ENCODE results near the gene SREBF1. TPM values are rescaled to one million over a fixed set of nuclear protein-coding genes. Genes with fewer than 3 reads are reported as not detected.

The SREBF1 gene
- total and polyA plus RNA-seq, 2 experiments from 2014 or later, result 39.6 to 85.3 TPM

DNA sequence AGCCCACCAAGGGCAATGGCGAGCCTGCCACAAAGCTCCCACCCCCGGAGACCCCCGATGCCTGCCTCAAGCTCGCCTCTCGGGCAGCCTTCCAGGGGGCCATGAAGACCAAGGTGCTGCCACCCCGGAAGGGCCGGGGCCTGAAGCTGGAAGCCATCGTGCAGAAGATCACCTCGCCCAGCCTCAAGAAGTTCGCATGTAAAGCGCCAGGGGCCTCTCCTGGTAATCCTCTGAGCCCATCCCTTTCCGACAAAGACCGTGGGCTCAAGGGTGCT lies 40.1 kb downstream of the SREBF1 start:
- no peaks in the 10 kb centered on the region for H3K79me2 ChIP-seq (replicated peaks; ENCODE audit: insufficient read depth)
- no peaks in the 10 kb centered on the region for H4K20me1 ChIP-seq (replicated peaks; ENCODE audit: insufficient read depth)
- no peak for ATAC-seq
- no peaks in the 10 kb centered on the region for H3K36me3 ChIP-seq (ENCODE audit: insufficient read depth)
- H2AFZ ChIP-seq, result no peak overlapping the region
- H3K4me1 Mint-ChIP-seq, result peaks cover 27% of the 10 kb centered on the region
- no peak for TF ChIP-seq REST (IDR thresholded peaks at IDR 0.05; ENCODE audit: unreplicated experiment)
- no peak for TF ChIP-seq ZNF331 (CRISPR knock-in tag; IDR thresholded peaks at IDR 0.05; ENCODE audit: low read depth)
- TF ChIP-seq, protein P1, sequence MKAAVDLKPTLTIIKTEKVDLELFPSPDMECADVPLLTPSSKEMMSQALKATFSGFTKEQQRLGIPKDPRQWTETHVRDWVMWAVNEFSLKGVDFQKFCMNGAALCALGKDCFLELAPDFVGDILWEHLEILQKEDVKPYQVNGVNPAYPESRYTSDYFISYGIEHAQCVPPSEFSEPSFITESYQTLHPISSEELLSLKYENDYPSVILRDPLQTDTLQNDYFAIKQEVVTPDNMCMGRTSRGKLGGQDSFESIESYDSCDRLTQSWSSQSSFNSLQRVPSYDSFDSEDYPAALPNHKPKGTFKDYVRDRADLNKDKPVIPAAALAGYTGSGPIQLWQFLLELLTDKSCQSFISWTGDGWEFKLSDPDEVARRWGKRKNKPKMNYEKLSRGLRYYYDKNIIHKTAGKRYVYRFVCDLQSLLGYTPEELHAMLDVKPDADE (IDR thresholded peaks at IDR 0.05), result no peak
- peaks cover 18% of the 10 kb centered on the region for H3K27me3 Mint-ChIP-seq (ENCODE audit: insufficient read depth, low read depth, poor library complexity)
- H3K4me3 Mint-ChIP-seq, result no peak overlapping the region
- H3K36me3 Mint-ChIP-seq (ENCODE audit: low read depth), result no peaks in the 10 kb centered on the region
- no peak overlapping the region for H3K27ac Mint-ChIP-seq
- H3K27me3 ChIP-seq (ENCODE audit: insufficient read depth), result peaks cover 11% of the 10 kb centered on the region; the same call in 1 of the 2 replicates
- no peaks in the 10 kb centered on the region for H3F3A ChIP-seq (replicated peaks; ENCODE audit: low read depth)
- DNase-seq (ENCODE audit: low spot score), result no peak
- no peak overlapping the region for H3K4me3 ChIP-seq
- H3K4me1 ChIP-seq (ENCODE audit: insufficient read depth), result peaks cover 6% of the 10 kb centered on the region; the same call in 1 of the 2 replicates
- no peak overlapping the region for H3K27ac ChIP-seq (ENCODE audit: low read depth)
- H3K9me3 Mint-ChIP-seq, result no peaks in the 10 kb centered on the region; the same call in 2 of the 3 replicates
- no peaks in the 10 kb centered on the region for H3K9me2 ChIP-seq (ENCODE audit: insufficient read depth)
- no peak overlapping the region for H3K4me2 ChIP-seq

DNA sequence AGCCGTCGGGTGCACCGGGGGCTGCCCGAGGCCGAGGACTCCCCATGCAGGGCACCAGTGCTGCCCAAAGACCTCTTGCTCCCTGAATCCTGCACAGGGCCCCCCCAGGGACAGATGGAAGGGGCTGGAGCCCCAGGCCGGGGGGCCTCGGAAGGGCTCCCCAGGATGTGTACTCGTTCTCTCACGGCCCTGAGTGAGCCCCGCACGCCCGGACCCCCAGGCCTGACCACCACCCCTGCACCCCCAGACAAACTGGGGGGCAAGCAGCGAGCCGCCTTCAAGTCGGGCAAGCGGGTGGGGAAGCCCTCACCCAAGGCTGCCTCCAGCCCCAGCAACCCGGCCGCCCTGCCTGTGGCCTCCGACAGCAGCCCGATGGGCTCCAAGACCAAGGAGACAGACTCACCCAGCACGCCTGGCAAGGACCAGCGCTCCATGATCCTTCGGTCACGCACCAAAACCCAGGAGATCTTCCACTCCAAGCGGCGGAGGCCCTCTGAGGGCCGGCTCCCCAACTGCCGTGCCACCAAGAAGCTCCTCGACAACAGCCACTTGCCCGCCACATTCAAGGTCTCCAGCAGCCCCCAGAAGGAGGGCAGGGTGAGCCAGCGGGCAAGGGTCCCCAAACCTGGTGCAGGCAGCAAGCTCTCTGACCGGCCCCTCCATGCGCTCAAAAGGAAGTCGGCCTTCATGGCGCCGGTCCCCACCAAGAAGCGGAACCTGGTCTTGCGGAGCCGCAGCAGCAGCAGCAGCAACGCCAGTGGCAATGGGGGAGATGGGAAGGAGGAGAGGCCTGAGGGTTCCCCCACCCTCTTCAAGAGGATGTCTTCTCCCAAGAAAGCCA lies 40.6 kb downstream of the SREBF1 start:
- Histone ChIP-seq H4K20me1 (replicated peaks; ENCODE audit: insufficient read depth) (no peaks in the 10 kb centered on the region), H3K4me2 (no peak overlapping the region), H3K27me3 (ENCODE audit: insufficient read depth) (peaks cover 17% of the 10 kb centered on the region; the same call in 1 of the 2 replicates), H3K4me1 (ENCODE audit: insufficient read depth) (peaks cover 9% of the 10 kb centered on the region; the same call in 1 of the 2 replicates), H3K27ac (ENCODE audit: low read depth) (no peak overlapping the region), H3K79me2 (replicated peaks; ENCODE audit: insufficient read depth) (no peaks in the 10 kb centered on the region), H3K9me2 (ENCODE audit: insufficient read depth) (no peaks in the 10 kb centered on the region), H2AFZ (no peak overlapping the region), H3K36me3 (ENCODE audit: insufficient read depth) (no peaks in the 10 kb centered on the region), H3K4me3 (no peak overlapping the region), H3F3A (replicated peaks; ENCODE audit: low read depth) (no peaks in the 10 kb centered on the region)
- TF ChIP-seq REST (IDR thresholded peaks at IDR 0.05; ENCODE audit: unreplicated experiment), result no peak
- TF ChIP-seq, protein P1 (IDR thresholded peaks at IDR 0.05), result no peak
- TF ChIP-seq ZNF114 (CRISPR knock-in tag; IDR thresholded peaks at IDR 0.05), result no peak
- TF ChIP-seq STAT1 (IDR thresholded peaks at IDR 0.05; ENCODE audit: unreplicated experiment), result no peak
- no peak for TF ChIP-seq CREB1 (CRISPR knock-in tag; IDR thresholded peaks at IDR 0.05; ENCODE audit: low read depth)
- no peak for TF ChIP-seq POLR2AphosphoS5 (IDR thresholded peaks at IDR 0.05; ENCODE audit: low read depth)
- TF ChIP-seq NANOG (IDR thresholded peaks at IDR 0.05; ENCODE audit: borderline replicate concordance), result no peak
- no peak for TF ChIP-seq EZH2phosphoT487 (IDR thresholded peaks at IDR 0.05; ENCODE audit: unreplicated experiment)
- peaks cover 22% of the 10 kb centered on the region for H3K27me3 Mint-ChIP-seq (ENCODE audit: insufficient read depth, low read depth, poor library complexity)
- H3K4me1 Mint-ChIP-seq, result peaks cover 33% of the 10 kb centered on the region
- H3K9me3 Mint-ChIP-seq, result no peaks in the 10 kb centered on the region; the same call in 2 of the 3 replicates
- H3K27ac Mint-ChIP-seq, result no peak overlapping the region
- no peak overlapping the region for H3K4me3 Mint-ChIP-seq
- DNase-seq (ENCODE audit: low spot score) (no peak), ATAC-seq (no peak)
- H3K36me3 Mint-ChIP-seq (ENCODE audit: low read depth), result no peaks in the 10 kb centered on the region
